LNCaP clone FGC (cell line): ENCODE measurements around the gene RFTN1.

ENCODE experiments used
- DNase-seq: peaks from one replicate; pipeline ENCODE4 v3.0.0-alpha.2; 2011; ENCODE audit warnings: low read depth
- H3K4me3 ChIP-seq: 2 replicates; pipeline ENCODE4 v1.5.1; 2011; ENCODE audit warnings: mild to moderate bottlenecking, low read depth, low read length, control low read depth
- CTCF ChIP-seq: IDR thresholded peaks from 2 replicates; pipeline ENCODE4 v1.5.1; 2012; ENCODE audit warnings: mild to moderate bottlenecking; ENCODE audit not compliant: control insufficient read depth, insufficient read depth; ENCODE audit errors: extremely low read depth

The RFTN1 gene

GRCh38 chr3:16406579-16406978 is 106.9 kb downstream of the RFTN1 start:
- TF ChIP-seq CTCF: no peak
- DNase-seq: no peak
- H3K4me3 ChIP-seq: no peak overlapping the region

- no peak overlapping the region for H3K4me3 ChIP-seq
- no peak for TF ChIP-seq CTCF
Observed at GRCh38 chr3:16406166-16406565, 107.3 kb downstream of the RFTN1 start.

GRCh38 chr3:16404349-16404895 is 109.1 kb downstream of the RFTN1 start:
- no peak overlapping the region for H3K4me3 ChIP-seq
- no peak for TF ChIP-seq CTCF
- DNase-seq: no peak

More at GRCh38 chr3:16406166-16406565, 107.3 kb downstream of the RFTN1 start:
- no peak for DNase-seq

GRCh38 chr3:16402451-16402850 is 111.0 kb downstream of the RFTN1 start:
- DNase-seq: no peak
- H3K4me3 ChIP-seq: no peak overlapping the region
- no peak for TF ChIP-seq CTCF

- H3K4me3 ChIP-seq: no peak overlapping the region
- TF ChIP-seq CTCF: no peak
- DNase-seq: no peak
Observed at GRCh38 chr3:16401273-16401672, 112.2 kb downstream of the RFTN1 start.

- no peak for TF ChIP-seq CTCF
- H3K4me3 ChIP-seq: no peak overlapping the region
Observed at GRCh38 chr3:16400106-16400931, 113.2 kb downstream of the RFTN1 start.

More at GRCh38 chr3:16400106-16400931, 113.2 kb downstream of the RFTN1 start:
- no peak for DNase-seq
